ENCODE results near the gene CACNA1I. TPM values are rescaled to one million over a fixed set of nuclear protein-coding genes. Genes with fewer than 3 reads are reported as not detected.

Gene CACNA1I
- total RNA-seq, 1 experiment from 2014 or later, result 0.15 TPM

DNA sequence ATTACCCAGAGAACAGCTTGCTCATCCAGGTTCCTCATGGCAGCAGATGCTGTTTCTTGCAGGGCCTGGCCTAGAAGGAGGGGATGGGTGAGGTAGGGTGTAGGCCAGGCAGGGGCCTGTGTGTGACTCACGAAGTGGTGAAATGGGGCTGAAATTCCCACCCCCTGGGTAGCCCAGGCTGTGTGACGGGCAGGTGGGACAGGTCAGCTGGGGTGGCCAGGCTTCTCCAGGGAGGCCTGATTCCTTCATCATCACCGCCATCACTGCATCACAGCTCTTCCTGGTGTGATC lies 83.2 kb downstream of the CACNA1I start:
- Histone ChIP-seq H3K36me3 (ENCODE audit: control insufficient read depth in 1 of 2, insufficient read depth in 2 of 2, low read length in 2 of 2) (no peaks in the 10 kb centered on the region), H3K4me3 (replicated peaks in 1 of 2; ENCODE audit: low read depth in 1 of 2, low read length in 2 of 2) (no peak overlapping the region), H4K20me1 (ENCODE audit: insufficient read depth) (no peaks in the 10 kb centered on the region), H3K9me3 (ENCODE audit: control insufficient read depth in 1 of 2, insufficient read depth in 1 of 2, low read depth in 1 of 2, low read length in 2 of 2) (no peaks in the 10 kb centered on the region), H3K27ac (ENCODE audit: low read depth, low read length) (no peak overlapping the region), H3K9me2 (ENCODE audit: insufficient read depth) (no peaks in the 10 kb centered on the region), H3K79me2 (ENCODE audit: insufficient read depth, low read length) (no peaks in the 10 kb centered on the region), H3K4me1 (ENCODE audit: control insufficient read depth in 1 of 2, insufficient read depth in 2 of 2, low read length in 2 of 2) (no peaks in the 10 kb centered on the region), H2AFZ (ENCODE audit: low read depth, low read length, poor library complexity, severe bottlenecking) (no peak overlapping the region), H3K9ac (ENCODE audit: low read length) (no peak overlapping the region), H3K27me3 (ENCODE audit: insufficient read depth, low read length) (no peaks in the 10 kb centered on the region), H3K4me2 (ENCODE audit: low read length) (no peak overlapping the region)
- ChIA-PET RAD21 (ENCODE audit: low non-redundant PET in 1 of 2, low total read pairs in 2 of 2, uncharacterized antibody in 2 of 2, unreplicated experiment in 2 of 2) (no interaction called here), POLR2A (no interaction called here), CTCF (no interaction called here)
- DNase-seq (ENCODE audit: low read depth, low spot score), result no peak
- intact Hi-C loops (cut with micrococcal nuclease), result no loop called here
- ATAC-seq, result no peak
- TF ChIP-seq POLR2AphosphoS5 (IDR thresholded peaks at IDR 0.05; ENCODE audit: low read depth, low read length) (no peak), ZNF274 (IDR thresholded peaks at IDR 0.05; ENCODE audit: low read depth, low read length) (no peak), YY1 (IDR thresholded peaks at IDR 0.05; ENCODE audit: extremely low read depth, insufficient replicate concordance, low read depth, low read length) (no peak), SP1 (IDR thresholded peaks at IDR 0.05; ENCODE audit: low read depth) (no peak), EGR1 (IDR thresholded peaks at IDR 0.05; ENCODE audit: low read depth) (no peak), EZH2 (IDR thresholded peaks at IDR 0.05) (no peak), SIN3A (IDR thresholded peaks at IDR 0.05; ENCODE audit: low read depth) (no peak), JUND (IDR thresholded peaks at IDR 0.05) (no peak), TCF7L2 (IDR thresholded peaks at IDR 0.05; ENCODE audit: borderline replicate concordance, extremely low read depth, insufficient read depth, insufficient read length) (no peak), POLR2A (IDR thresholded peaks at IDR 0.05; ENCODE audit: borderline replicate concordance, extremely low read depth, insufficient read depth, insufficient read length) (no peak), FOSL1 (IDR thresholded peaks at IDR 0.05; ENCODE audit: low read depth) (no peak), ELF1 (IDR thresholded peaks at IDR 0.05; ENCODE audit: borderline replicate concordance, low read depth) (no peak), EZH2phosphoT487 (IDR thresholded peaks at IDR 0.05; ENCODE audit: borderline replicate concordance) (no peak), SRF (IDR thresholded peaks at IDR 0.05; ENCODE audit: low read depth) (no peak)
- TF ChIP-seq, protein P1, sequence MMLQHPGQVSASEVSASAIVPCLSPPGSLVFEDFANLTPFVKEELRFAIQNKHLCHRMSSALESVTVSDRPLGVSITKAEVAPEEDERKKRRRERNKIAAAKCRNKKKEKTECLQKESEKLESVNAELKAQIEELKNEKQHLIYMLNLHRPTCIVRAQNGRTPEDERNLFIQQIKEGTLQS (IDR thresholded peaks at IDR 0.05), result no peak
- TF ChIP-seq, protein P2, sequence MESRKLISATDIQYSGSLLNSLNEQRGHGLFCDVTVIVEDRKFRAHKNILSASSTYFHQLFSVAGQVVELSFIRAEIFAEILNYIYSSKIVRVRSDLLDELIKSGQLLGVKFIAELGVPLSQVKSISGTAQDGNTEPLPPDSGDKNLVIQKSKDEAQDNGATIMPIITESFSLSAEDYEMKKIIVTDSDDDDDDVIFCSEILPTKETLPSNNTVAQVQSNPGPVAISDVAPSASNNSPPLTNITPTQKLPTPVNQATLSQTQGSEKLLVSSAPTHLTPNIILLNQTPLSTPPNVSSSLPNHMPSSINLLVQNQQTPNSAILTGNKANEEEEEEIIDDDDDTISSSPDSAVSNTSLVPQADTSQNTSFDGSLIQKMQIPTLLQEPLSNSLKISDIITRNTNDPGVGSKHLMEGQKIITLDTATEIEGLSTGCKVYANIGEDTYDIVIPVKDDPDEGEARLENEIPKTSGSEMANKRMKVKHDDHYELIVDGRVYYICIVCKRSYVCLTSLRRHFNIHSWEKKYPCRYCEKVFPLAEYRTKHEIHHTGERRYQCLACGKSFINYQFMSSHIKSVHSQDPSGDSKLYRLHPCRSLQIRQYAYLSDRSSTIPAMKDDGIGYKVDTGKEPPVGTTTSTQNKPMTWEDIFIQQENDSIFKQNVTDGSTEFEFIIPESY (IDR thresholded peaks at IDR 0.05; ENCODE audit: extremely low read depth, insufficient replicate concordance, low read length), result no peak
- TF ChIP-seq, protein P3, sequence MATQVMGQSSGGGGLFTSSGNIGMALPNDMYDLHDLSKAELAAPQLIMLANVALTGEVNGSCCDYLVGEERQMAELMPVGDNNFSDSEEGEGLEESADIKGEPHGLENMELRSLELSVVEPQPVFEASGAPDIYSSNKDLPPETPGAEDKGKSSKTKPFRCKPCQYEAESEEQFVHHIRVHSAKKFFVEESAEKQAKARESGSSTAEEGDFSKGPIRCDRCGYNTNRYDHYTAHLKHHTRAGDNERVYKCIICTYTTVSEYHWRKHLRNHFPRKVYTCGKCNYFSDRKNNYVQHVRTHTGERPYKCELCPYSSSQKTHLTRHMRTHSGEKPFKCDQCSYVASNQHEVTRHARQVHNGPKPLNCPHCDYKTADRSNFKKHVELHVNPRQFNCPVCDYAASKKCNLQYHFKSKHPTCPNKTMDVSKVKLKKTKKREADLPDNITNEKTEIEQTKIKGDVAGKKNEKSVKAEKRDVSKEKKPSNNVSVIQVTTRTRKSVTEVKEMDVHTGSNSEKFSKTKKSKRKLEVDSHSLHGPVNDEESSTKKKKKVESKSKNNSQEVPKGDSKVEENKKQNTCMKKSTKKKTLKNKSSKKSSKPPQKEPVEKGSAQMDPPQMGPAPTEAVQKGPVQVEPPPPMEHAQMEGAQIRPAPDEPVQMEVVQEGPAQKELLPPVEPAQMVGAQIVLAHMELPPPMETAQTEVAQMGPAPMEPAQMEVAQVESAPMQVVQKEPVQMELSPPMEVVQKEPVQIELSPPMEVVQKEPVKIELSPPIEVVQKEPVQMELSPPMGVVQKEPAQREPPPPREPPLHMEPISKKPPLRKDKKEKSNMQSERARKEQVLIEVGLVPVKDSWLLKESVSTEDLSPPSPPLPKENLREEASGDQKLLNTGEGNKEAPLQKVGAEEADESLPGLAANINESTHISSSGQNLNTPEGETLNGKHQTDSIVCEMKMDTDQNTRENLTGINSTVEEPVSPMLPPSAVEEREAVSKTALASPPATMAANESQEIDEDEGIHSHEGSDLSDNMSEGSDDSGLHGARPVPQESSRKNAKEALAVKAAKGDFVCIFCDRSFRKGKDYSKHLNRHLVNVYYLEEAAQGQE (IDR thresholded peaks at IDR 0.05; ENCODE audit: low read depth), result no peak
- TF ChIP-seq, protein P4, sequence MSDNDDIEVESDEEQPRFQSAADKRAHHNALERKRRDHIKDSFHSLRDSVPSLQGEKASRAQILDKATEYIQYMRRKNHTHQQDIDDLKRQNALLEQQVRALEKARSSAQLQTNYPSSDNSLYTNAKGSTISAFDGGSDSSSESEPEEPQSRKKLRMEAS (IDR thresholded peaks at IDR 0.05), result no peak
- TF ChIP-seq, protein P5, sequence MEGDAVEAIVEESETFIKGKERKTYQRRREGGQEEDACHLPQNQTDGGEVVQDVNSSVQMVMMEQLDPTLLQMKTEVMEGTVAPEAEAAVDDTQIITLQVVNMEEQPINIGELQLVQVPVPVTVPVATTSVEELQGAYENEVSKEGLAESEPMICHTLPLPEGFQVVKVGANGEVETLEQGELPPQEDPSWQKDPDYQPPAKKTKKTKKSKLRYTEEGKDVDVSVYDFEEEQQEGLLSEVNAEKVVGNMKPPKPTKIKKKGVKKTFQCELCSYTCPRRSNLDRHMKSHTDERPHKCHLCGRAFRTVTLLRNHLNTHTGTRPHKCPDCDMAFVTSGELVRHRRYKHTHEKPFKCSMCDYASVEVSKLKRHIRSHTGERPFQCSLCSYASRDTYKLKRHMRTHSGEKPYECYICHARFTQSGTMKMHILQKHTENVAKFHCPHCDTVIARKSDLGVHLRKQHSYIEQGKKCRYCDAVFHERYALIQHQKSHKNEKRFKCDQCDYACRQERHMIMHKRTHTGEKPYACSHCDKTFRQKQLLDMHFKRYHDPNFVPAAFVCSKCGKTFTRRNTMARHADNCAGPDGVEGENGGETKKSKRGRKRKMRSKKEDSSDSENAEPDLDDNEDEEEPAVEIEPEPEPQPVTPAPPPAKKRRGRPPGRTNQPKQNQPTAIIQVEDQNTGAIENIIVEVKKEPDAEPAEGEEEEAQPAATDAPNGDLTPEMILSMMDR (IDR thresholded peaks at IDR 0.05 in 2 of 3, conservative IDR thresholded peaks at IDR 0.05 in 1 of 3; ENCODE audit: borderline replicate concordance in 1 of 3, insufficient read depth in 1 of 3, low read depth in 2 of 3, low read length in 2 of 3), result no peak
- BruUV-seq (replicated peaks), result no TSS peak
